Panc1 (cell line): ENCODE results near the gene FAM107B.

Source experiments
- CTCF ChIP-seq: fragments of 450-650 bp; IDR thresholded peaks from 2 replicates; pipeline ENCODE4 v1.5.1; 2017; ENCODE audit warnings: mild to moderate bottlenecking
- POLR2AphosphoS5 ChIP-seq: IDR thresholded peaks from 2 replicates; pipeline ENCODE4 v1.6.1; 2012; ENCODE audit warnings: mild to moderate bottlenecking, low read depth, low read length, moderate library complexity
- SIN3A ChIP-seq: IDR thresholded peaks from 2 replicates; pipeline ENCODE4 v1.6.1; 2012; ENCODE audit warnings: low read depth, mild to moderate bottlenecking, low read length, moderate library complexity, borderline replicate concordance; ENCODE audit not compliant: insufficient read depth
- TCF7L2 ChIP-seq: IDR thresholded peaks from 2 replicates; pipeline ENCODE4 v1.6.1; 2011; ENCODE audit warnings: mild to moderate bottlenecking, low read depth, low read length, inconsistent platforms
- TF ChIP-seq, protein P1 (sequence below), 2 experiments: IDR thresholded peaks; 2 replicates each; pipeline ENCODE4 v1.6.1; 2011 to 2012; ENCODE audit warnings: low read depth in 2 of 2, control low read depth in 1 of 2, low read length in 1 of 2, mild to moderate bottlenecking in 1 of 2, moderate library complexity in 1 of 2; ENCODE audit not compliant: insufficient read depth in 1 of 2

GRCh38 chr10:14570800-14571199 lies 203.9 kb downstream of the FAM107B start:
- TF ChIP-seq CTCF (no peak), SIN3A (no peak), POLR2AphosphoS5 (no peak), TCF7L2 (no peak)
- TF ChIP-seq, protein P1, sequence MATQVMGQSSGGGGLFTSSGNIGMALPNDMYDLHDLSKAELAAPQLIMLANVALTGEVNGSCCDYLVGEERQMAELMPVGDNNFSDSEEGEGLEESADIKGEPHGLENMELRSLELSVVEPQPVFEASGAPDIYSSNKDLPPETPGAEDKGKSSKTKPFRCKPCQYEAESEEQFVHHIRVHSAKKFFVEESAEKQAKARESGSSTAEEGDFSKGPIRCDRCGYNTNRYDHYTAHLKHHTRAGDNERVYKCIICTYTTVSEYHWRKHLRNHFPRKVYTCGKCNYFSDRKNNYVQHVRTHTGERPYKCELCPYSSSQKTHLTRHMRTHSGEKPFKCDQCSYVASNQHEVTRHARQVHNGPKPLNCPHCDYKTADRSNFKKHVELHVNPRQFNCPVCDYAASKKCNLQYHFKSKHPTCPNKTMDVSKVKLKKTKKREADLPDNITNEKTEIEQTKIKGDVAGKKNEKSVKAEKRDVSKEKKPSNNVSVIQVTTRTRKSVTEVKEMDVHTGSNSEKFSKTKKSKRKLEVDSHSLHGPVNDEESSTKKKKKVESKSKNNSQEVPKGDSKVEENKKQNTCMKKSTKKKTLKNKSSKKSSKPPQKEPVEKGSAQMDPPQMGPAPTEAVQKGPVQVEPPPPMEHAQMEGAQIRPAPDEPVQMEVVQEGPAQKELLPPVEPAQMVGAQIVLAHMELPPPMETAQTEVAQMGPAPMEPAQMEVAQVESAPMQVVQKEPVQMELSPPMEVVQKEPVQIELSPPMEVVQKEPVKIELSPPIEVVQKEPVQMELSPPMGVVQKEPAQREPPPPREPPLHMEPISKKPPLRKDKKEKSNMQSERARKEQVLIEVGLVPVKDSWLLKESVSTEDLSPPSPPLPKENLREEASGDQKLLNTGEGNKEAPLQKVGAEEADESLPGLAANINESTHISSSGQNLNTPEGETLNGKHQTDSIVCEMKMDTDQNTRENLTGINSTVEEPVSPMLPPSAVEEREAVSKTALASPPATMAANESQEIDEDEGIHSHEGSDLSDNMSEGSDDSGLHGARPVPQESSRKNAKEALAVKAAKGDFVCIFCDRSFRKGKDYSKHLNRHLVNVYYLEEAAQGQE (IDR thresholded peaks at IDR 0.05; ENCODE audit: insufficient read depth in 1 of 2, low read depth in 2 of 2, low read length in 1 of 2), result no peak
